H1 (cell line): ENCODE measurements around the gene SBF2. TPM values are rescaled to one million over a fixed set of nuclear protein-coding genes. Genes with fewer than 3 reads are reported as not detected.

ENCODE experiments used
- BACH1 ChIP-seq: IDR thresholded peaks from 2 replicates; pipeline ENCODE4 v1.6.1; 2012; ENCODE audit warnings: low read length, improper control_type of control experiment
- CHD7 ChIP-seq: fragments of 300-600 bp; sonication (generic); IDR thresholded peaks from 2 replicates; pipeline ENCODE4 v1.7.1; 2012; ENCODE audit warnings: low read length, moderate library complexity, mild to moderate bottlenecking, inconsistent platforms; ENCODE audit not compliant: insufficient replicate concordance
- E2F6 ChIP-seq: IDR thresholded peaks from 2 replicates; pipeline ENCODE4 v1.6.1; 2012; ENCODE audit warnings: inconsistent platforms
- SIN3A ChIP-seq, 2 experiments: IDR thresholded peaks in 1 of 2; conservative IDR thresholded peaks in 1 of 2; 2 replicates each; pipeline ENCODE4 v1.6.1; 2011 to 2012; ENCODE audit warnings: low read length in 2 of 2, improper control_type of control experiment in 1 of 2, low read depth in 1 of 2, mild to moderate bottlenecking in 1 of 2
- SP2 ChIP-seq: IDR thresholded peaks from 2 replicates; pipeline ENCODE4 v1.6.1; 2012; ENCODE audit warnings: mild to moderate bottlenecking, low read length, inconsistent platforms
- TCF12 ChIP-seq: IDR thresholded peaks from 2 replicates; pipeline ENCODE4 v1.6.1; 2011; ENCODE audit warnings: low read depth, mild to moderate bottlenecking, low read length
- polyA plus RNA-seq, 7 experiments: library from polyadenylated mRNA; depleted of rRNA in 3 of 7; stranded (reverse) in 5 of 7; unstranded in 2 of 7; fragments of >200 nt in 5 of 7; fragments of 200-250 nt in 2 of 7; gene quantifications; 1 replicate in 5 of 7; 2 replicates in 1 of 7; 4 replicates in 1 of 7; pipeline versions ENCODE4 v1.2.1 to v1.2.3, GENCODE V29; 2011 to 2013; ENCODE audit warnings: missing spikeins in 2 of 7, mixed read lengths in 2 of 7
- total RNA-seq: library from RNA; stranded (reverse); fragmentation: NEBNext Ultra II Directional; extraction: Animal tissue kit (Norgen Biotek cat#: 25700); gene quantifications from 2 replicates; pipeline ENCODE4 v1.2.1, GENCODE V29; 2021

The SBF2 gene
- total and polyA plus RNA-seq, 2 of the 8 experiments (the other 6 are each of a cell fraction or from before 2014, with no cell fraction given): 36.7 to 50.5 TPM

GRCh38 chr11:9916480-9916879, 377.5 kb downstream of the SBF2 start (continued):
- TF ChIP-seq SP2 (no peak), CHD7 (no peak), BACH1 (no peak), SIN3A (conservative IDR thresholded peaks at IDR 0.05 in 1 of 2, IDR thresholded peaks at IDR 0.05 in 1 of 2; ENCODE audit: low read depth in 1 of 2, low read length in 2 of 2) (no peak), TCF12 (no peak), E2F6 (no peak)
